Glomerular endothelial cell (primary cell): ENCODE results near the gene GLB1L3. TPM values are rescaled to one million over a fixed set of nuclear protein-coding genes. Genes with fewer than 3 reads are reported as not detected.
"Not testable (repeated sequence)": the region's sequence is repeated elsewhere in the genome, so short reads cannot be mapped to it uniquely, and the experiment has no call there.

Experiments used
- DNase-seq: peaks from one replicate; pipeline ENCODE4 v3.0.0-alpha.2; 2011; ENCODE audit warnings: low read depth, low spot score; ENCODE audit errors: extremely low read depth
- total RNA-seq: library from RNA; depleted of rRNA; stranded (reverse); fragments of >200 nt; gene quantifications from 2 replicates; pipeline ENCODE4 v1.2.3, GENCODE V29; 2015

GLB1L3 gene
- total RNA-seq, 1 donor from 2014 or later = not detected

DNA sequence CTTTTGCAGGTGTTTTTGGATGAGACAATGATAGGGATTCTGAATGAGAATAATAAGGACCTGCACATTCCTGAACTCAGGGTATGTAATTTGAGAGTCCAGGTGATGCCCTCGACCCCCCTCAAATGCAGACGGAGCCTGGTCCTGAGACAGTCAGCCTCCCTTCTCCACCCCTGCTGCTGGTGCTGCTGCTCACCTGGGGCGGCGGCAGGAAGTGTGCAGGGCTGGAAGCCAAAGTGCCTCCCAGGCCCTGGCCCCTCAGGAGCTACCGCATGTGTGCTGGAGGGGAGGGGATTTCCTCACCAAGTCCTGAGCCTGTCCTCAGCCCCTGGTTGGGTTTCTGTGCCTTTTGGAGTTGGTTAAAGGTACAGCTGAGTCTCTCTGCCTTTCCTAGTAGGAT is 36.6 kb downstream of the GLB1L3 start:
- DNase-seq = no peak

DNA sequence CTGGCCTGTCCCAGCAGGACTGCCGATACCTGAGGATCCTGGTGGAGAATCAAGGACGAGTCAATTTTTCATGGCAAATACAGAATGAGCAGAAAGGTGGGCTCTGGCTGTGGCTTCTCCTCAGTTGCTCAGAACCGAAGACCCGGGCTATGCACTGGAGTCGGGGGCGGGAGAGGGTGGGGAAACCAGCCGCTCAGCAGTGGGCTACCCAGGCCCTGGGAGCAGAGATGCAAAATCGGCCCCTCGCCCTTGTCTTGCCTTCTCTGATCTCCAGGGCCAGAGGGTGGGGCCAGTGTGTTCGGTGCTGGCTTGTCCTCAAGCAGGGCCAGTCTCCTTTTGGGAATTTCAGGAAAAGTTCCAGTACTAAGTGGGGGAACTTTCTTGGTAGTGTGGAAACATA is 37.2 kb downstream of the GLB1L3 start:
- no peak for DNase-seq

DNA sequence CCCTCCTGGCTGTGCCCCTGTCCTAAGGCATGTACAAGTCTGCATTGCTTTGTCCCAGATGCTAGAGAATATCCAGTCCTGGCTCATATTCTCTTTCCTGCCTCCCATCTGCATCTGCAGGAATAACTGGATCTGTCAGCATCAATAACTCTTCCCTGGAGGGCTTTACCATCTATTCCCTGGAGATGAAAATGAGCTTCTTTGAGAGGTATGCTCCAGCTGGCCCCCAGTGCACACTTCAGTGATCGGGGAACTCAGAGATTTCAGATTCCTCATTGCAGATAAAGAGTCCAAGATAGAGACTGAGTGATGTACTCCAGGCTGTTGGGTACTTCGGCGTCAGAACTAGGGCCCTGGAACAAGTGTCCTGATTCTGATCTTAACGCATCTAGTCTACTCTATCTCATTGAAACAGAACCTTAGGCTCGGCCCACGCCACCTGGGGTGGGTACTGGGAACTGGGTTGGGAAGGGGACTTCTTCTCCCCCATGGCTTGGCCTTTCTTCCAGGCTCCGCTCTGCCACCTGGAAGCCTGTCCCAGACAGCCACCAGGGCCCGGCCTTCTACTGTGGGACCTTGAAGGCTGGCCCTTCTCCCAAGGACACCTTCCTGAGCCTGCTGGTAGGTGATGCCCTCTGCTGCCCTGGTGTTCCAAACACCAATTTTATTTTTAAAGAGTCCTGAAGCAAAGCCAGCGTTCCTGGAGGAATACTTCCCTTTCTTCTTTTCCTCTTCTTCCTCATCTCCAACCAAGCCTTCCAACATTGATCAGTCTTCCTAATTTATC is 37.8 kb downstream of the GLB1L3 start:
- no peak for DNase-seq

DNA sequence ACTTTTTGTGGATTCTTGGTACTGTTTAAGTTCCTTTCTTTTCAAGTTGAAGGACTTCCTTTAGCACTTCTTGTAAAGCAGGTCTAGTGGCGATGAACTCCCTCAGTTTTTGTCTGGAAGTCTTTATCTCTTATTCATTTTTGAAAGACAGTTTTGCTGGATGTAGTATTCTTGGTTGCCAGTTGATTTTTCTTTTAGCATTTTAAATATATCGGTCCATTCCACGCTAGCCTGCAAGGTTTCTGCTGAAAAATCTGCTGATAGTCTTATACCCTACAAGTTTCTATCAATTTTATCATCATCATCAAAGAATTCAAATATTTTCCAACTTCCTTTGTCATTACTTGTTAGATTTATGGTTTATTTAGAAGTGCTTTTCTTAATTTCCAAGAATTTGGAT is 40.9 kb downstream of the GLB1L3 start:
- no peak for DNase-seq

DNA sequence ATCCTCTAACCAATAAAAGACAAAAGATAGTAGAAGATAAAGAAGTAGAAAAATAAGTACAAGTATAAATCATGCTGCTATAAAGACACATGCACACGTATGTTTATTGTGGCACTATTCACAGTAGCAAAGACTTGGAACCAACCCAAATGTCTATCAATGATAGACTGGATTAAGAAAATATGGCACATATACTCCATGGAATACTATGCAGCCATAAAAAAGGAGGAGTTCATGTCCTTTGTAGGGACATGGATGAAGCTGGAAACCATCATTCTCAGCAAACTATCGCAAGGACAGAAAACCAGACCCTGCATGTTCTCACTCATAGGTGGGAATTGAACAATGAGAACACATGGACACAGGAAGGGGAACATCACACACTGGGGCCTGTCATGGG is 45.2 kb downstream of the GLB1L3 start:
- not testable (repeated sequence) for DNase-seq

DNA sequence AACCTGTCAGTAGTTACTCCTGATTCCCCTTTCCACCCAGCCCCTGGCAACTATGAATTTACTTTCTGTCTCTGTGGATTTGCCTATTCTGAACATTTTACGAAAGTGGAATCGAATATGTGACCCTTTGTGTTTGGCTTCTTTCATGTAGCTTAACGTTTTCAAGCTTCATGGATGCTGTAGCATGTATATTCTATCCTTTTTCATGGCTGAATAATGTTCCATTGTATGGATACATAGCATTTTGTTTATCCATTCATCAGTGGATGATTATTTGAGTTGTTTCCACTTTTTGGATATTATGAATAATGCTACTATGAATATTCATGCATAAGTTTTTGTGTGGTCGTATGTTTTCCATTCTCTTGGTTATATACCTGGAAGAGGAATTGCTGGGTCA is 46.4 kb downstream of the GLB1L3 start:
- DNase-seq = no peak

DNA sequence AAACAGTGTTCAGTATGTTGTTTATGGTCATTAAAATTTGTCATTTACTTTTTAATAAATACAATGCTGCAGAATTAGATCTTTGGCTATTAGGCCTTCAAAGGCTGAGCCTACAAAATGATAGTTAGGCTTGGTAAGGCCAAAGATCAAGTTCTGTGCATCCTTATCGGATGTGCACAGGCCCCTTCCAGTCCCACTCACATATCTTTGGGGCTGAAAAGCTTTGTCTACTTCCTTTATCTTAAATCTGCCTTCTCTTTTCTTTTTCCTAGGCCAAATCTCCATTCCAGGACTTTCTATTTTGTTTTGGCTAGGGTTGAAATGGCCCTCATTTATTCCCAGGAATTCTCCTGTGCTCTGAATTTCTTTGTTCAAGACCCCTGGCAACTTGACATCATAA is 52.3 kb downstream of the GLB1L3 start:
- no peak for DNase-seq

DNA sequence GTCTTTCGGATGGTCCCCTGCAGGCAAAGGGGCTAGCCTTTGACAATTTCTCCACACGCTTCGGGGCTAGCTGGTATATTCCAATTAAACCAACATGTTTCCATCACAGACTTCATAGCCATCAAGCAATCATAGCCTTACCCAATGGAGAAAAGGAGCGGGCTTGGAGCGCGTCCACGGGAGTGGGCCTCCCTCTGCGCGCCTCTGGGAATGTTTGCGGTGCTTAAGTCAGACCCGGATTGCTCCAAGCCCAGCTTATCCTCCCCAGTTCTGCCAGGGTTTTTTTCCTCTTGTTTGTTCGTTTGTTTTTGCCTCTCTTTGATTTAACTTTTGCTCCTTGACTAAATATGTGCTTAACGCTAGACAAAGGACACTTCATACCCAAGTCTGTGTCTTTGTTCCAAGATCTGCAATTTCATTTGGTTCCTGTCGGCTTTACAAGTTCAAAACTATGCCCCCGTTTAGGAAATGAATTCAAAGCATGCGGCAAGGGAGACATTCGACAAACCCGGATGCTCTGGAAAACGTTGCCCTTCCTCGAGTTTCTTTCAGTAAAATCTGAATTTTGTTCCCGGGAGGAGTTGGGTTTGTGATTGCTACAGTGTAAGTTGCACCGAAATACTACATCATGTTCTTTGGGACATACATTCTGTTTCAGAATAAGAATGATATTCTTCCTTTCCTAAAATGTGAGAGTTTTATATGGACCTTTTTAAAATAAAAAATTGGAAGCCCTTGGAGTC is 54.6 kb downstream of the GLB1L3 start:
- DNase-seq = no peak

DNA sequence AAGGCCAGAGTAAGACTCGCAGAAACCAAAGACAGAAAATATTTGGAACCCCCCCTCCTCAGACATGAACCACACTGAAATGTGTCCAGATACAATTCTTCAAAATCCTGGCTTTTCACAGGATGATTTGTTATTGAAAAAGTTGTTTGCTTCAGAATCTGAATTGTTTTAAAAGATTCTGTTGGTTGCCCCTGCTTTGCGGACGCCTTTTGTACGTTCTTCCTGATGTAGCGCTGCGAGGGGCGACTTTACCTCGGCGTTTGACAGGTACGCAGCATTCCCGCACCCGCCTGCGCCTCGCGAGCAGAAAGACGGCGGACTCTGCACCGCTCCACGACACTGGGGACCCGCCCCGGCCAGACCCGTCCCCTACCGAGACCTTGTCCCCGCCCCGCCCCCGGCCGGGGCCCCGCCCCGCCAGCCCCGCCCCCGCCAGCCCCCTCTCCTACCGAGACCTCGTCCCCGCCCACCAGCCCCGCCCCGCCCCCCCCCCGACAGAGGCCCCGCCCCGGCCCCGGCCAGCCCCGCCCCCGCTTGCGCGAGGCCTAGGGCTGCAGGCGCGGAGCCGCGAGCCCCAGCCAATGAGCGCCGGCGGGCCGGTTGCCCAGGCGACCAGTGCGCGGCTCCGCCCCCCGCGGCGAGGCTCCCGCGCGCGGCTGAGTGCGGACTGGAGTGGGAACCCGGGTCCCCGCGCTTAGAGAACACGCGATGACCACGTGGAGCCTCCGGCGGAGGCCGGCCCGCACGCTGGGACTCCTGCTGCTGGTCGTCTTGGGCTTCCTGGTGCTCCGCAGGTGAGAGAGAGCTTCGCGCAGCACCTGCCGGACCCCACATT is 55.4 kb downstream of the GLB1L3 start, which contains the start of gene GLB1L2:
Gene GLB1L2 (plus strand): TSS at position 635 of the 835 bp plus-strand sequence. CDS start 74 bp downstream, at position 709.
- no peak for DNase-seq

DNA sequence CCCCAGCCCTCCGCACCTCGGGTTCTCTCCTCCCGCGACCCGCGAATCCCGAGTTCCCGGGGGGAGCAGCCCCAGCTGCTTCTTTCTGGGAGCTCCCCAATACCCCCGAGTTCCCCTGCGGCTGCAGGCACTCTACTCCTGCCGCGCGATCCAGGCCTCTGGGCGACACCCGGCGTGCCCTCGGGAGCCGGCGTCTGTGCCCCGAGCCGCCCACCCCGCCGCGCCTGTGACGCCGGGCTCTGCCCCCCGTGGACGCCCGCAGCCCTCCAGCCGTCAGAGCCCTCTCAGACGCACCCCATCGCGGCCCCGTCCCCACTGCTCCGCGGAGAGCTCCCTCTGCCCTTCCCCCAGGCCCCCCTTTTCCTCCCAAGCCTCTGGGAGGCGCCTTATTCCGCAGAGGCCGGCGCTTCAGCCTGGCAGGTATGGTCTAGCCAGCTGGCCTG is 56.0 kb downstream of the GLB1L3 start:
- DNase-seq = no peak

DNA sequence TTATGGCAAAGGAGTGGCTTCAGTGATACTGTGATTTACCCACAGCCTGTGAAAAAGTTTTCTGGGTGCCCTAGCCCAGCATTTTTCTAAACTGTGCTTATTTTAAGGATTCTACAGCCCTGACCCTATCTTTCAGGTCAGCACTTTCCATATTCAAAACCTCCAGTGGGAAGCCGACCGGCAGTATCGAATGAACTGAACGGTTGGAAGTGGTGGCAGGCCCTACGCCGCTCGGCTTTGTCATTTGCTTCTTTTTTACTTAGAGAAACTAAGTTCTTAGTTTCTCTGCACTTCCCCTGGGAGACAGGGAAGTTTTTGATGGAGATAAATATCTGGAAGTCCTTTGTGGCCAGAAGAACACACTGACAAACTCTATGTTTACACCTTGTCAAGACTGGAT is 56.6 kb downstream of the GLB1L3 start:
- DNase-seq = no peak

DNA sequence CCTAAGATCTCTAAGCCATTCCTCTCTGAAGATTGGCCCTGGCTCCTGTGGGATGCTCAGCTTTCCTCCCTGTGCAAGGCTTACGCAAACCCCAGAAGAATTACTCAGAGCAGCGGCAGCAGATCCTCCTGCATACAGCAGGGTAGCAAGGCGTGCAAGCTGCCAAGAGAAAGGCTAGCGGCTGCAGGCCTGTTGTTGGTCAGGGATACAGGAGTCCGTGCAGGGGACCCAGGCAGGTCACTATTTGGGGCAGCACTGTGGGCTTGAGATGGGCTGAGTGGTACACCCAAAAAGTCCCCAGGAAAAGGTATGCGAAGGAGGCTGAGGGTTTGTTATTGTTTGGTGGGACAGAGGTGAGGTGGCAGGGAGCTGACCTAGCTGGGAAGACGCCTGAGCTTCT is 57.1 kb downstream of the GLB1L3 start:
- DNase-seq = no peak

DNA sequence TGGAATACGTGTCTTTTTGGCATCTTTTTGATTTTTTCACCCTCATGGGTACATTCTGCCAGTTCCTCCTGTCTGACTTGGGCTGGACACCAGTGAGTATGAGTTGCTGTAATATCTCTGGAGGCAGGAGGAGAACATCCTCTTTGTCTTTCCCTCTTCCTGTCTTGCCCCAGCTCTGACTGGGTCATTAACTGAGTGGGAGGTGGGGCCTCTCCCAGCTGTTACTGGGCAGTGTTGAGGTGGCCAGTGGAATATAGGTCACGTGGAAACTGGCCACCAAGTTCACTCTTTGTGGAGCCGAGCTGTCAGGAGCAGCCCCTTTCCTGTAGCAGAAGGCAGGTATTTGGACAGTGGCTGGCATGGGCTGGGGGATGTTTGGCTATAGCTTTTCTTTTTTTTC is 57.8 kb downstream of the GLB1L3 start:
- DNase-seq = no peak

DNA sequence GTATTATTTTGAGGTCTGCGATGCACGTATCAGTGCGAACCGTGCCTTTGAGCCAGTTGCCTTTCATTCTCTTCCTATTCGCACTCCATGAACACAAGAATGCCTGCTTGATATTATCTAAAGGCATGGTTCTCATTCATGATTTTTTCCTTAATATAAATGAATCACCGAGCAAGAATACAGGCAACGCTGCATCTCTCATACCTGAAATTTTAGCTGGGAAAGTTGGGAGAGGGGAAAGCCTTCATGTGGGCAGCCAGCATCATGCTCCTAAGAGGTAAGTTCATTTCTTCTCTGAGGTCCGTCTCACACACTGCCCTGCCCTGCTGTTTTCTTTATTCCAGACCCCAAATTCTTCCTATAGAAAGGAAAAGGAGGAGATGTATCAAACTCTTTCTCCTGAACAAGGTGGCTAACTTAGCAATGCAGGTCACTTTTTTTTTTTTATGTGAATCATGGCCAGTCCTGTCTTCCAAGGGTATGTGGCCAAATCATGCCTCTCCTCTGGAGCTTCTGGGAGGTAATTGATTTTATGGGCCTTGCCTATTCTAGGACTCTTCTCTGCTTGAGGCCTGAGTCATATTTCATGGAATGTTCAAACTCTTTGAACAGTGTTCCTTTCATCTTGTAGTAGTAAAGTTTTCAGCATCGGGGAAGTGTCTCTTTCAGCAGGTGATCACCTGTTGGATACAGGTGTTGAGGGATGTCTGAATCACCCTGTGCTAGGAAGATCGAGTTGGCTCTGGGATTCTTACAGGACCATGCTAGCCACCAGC is 58.8 kb downstream of the GLB1L3 start:
- DNase-seq = no peak

DNA sequence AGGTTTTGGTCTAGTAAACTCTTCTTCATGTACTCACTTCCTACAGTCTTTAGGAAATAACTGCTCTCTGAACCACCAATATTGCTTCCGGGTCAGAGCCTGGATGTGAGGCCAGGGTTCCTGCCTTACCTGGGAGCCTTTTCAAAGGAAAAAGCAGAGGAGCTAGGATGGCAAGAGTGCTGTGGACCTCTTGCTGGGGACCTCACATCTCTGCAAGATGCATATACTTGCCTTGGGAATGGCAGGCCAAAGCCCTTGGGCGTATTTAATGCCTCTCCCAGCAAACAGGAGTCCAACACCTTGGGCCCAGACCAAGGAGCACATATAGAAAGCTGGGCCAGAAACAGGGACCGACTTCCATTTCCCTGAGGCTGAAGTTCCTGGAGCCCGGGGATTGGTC is 60.9 kb downstream of the GLB1L3 start:
- DNase-seq = no peak

DNA sequence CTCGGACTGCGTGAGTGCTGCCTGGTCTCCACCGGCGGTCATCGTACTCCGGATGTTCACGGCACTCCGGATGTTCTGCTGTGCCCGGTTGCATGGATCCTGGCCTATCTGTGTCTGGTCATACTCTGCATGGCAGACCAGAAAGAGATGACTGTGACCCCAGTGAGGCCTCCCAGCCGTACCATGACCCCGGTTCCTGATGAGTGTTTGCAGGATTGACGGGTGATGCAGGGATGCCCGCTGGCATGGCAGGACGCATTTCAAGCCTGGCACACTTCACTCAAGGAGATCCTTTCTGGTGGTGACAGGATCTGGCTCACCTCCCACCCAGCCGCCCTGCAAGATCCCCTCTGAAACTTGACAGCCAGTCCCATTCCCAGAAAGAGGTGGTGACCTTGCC is 61.9 kb downstream of the GLB1L3 start:
- no peak for DNase-seq

DNA sequence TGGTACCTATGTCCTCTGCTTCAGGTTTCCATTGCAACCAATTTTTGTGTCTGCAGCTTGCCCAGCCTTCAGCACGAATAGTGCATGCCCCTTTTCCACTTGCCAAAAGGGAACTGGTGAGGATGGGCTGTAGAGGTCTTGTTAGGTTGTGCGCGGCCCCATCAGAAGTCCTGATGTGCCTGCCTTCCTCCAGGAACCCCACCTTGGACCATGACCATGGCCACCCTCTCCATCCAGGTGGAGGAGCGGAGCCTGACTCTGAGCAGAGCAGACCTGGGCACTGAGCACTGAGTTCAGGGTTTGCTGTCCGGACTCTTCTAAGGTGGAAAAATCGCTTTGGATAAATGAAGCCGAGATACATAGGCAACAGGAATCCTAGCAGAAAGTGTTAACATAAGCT is 62.5 kb downstream of the GLB1L3 start:
- DNase-seq = no peak

DNA sequence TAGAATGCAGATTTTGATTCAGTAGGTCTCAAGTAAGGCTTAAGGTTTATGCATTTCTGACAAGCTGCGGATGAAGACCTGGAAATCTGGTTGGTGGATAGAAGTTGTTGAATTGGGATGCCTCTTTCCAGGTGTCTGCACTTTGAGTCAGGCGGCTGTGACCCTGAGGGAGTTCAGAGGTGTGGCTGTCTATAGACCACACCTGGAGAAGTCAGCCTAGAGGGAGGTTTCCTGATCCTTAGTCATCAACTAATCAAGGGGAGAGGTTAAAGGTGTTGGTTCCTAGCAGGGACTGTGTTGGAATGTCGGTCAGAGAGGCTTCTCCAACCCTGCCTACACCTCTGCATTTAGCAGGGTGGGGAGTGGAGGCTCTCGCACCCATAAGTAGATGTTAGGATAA is 63.6 kb downstream of the GLB1L3 start:
- DNase-seq = no peak

DNA sequence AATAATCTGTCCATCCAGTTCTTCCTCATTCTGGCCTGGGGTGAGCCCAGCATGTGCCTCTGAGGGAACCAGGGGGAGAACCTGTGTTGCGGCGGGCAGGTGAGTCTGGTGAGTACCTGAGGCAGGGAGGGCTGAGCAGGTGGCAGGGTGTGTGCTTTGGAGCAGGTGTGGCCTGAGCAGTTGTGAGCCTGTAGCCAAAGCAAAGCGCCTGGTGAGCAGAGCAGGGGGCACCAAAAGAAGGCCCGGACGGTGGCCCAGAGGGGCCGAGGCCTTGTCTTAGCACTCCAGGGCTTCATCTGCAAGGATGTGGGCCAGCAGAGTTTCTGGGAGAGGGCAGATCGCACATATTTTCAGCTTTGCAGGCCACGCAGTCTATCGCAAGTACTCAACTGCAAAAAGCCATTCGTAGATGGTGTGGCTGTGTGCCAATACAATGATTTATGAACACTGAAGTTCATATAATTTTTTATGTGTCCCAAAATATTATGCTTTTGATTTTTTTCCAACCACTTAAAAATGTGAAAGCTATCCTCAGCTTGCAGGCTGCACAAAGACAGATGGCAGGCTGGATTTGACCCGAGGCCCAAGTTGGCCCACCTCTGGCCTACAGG is 64.3 kb downstream of the GLB1L3 start:
- DNase-seq = no peak
